ENCODE results near the gene PLP1. TPM values are rescaled to one million over a fixed set of nuclear protein-coding genes. Genes with fewer than 3 reads are reported as not detected.

Gene PLP1
- total and polyA plus RNA-seq, 2 of the 8 experiments (the other 6 are each of a cell fraction or from before 2014, with no cell fraction given) = 49.2 to 218 TPM

DNA sequence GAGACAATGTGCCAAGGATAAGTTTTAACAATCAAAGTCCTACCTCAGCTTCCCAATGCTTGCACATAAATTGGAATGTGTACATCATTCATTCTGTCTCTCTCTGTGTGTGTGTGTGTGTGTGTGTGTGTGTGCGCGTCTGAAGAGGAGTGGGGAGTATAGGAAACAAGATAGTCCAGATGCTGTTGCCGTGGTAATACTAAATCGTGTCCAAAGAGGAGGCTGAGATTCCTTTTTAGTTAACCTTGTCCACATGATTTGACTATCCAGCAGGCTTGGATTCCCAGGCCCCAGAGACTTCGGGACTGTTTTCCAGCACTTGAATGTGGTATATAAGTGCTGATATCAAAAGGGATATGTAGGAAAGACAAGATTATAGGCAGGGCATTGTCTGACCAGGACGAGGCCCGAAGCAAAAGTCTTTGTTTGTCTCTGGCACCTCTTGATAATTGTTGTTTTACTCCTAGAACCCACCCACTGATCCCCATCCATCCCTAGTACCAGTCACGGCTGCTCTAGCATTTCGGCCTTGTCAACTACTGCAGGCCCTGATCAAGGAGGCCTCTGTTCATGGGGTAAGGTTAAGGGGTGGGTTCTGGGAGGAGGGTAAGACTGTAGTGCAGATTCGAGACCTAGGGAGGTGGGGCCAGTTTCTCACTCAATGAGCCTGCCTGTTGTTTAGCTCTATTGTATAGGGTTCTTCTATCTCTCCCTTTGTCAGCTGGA, 3.9 kb downstream of the PLP1 start (continued):
- TF ChIP-seq, protein P1, sequence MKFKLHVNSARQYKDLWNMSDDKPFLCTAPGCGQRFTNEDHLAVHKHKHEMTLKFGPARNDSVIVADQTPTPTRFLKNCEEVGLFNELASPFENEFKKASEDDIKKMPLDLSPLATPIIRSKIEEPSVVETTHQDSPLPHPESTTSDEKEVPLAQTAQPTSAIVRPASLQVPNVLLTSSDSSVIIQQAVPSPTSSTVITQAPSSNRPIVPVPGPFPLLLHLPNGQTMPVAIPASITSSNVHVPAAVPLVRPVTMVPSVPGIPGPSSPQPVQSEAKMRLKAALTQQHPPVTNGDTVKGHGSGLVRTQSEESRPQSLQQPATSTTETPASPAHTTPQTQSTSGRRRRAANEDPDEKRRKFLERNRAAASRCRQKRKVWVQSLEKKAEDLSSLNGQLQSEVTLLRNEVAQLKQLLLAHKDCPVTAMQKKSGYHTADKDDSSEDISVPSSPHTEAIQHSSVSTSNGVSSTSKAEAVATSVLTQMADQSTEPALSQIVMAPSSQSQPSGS (IDR thresholded peaks at IDR 0.05; ENCODE audit: low read length) = no peak
- no peak for TF ChIP-seq POLR2AphosphoS5 (IDR thresholded peaks at IDR 0.05; ENCODE audit: low read depth, low read length)
